Fibroblast of lung (primary cell): Measurements from ENCODE around the gene EVPLL.
"Not testable (repeated sequence)": the region's sequence is repeated elsewhere in the genome, so short reads cannot be mapped to it uniquely, and the experiment has no call there.

Experiments
- CTCF ChIP-seq, 2 donors: IDR thresholded peaks in 1 of 2; conservative IDR thresholded peaks in 1 of 2; 1 replicate in 1 of 2; 2 replicates in 1 of 2; pipeline ENCODE4 v1.5.1; 2011 to 2012; ENCODE audit warnings: low read length in 2 of 2, control low read depth in 1 of 2, inconsistent platforms in 1 of 2, low read depth in 1 of 2, mild to moderate bottlenecking in 1 of 2
- EZH2 ChIP-seq: IDR thresholded peaks from 2 replicates; pipeline ENCODE4 v1.5.1; 2012; ENCODE audit warnings: low read length, control low read depth, mild to moderate bottlenecking; ENCODE audit errors: missing control alignments

GRCh38 chr17:18403166-18403565 lies 25.6 kb downstream of the EVPLL start:
- TF ChIP-seq CTCF (conservative IDR thresholded peaks at IDR 0.05 in 1 of 2, IDR thresholded peaks at IDR 0.05 in 1 of 2; ENCODE audit: low read depth in 1 of 2, low read length in 2 of 2); EZH2: not testable (repeated sequence)
